ENCODE data around the gene PRKCE. TPM values are rescaled to one million over a fixed set of nuclear protein-coding genes. Genes with fewer than 3 reads are reported as not detected.
"Not testable (repeated sequence)": the region's sequence is repeated elsewhere in the genome, so short reads cannot be mapped to it uniquely, and the experiment has no call there.

The PRKCE gene
- total RNA-seq, 1 donor from 2014 or later: 62.8 TPM

DNA sequence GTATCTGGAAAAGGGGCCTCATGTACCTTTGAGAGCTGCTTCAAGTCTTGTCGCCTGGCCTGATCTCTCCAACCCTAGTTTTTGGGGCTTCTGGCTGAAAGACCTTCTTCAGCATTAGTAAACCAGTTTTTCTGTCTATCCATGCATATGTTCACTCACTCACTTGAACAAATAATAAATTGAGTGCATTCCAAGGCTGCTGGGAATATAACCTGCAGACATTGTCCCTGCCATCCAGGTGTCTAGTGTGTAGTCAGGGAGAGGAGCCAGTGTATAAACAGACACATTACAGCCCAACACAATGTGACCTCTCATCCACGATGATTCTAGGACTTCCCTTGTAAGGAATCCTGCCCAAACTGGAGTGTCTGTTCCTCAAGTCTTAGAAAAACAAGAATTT, 262.1 kb downstream of the PRKCE start:
- FAIRE-seq (no peak), DNase-seq (ENCODE audit: low spot score in 2 of 2) (no peak)

DNA sequence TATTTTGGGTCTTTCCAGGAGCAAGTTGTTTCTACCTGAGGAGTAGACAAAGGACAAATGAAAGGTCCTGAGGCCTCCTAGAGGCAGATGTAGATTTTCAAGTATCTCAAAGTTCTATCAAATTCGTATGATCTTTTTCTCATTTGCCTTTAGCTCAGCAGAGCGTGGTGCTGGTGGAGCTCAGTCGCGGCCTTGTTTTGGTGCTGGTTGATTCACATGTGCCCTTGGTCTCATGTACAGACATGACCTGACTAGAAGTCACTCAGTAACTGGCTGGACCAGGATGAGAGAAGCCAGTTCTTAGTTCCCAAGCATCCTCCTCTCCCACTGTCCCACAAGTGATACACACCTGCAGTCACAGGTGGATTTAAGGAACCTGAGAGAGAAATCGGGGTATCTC, 264.0 kb downstream of the PRKCE start:
- FAIRE-seq: no peak
- DNase-seq (ENCODE audit: low spot score in 2 of 2): no peak

DNA sequence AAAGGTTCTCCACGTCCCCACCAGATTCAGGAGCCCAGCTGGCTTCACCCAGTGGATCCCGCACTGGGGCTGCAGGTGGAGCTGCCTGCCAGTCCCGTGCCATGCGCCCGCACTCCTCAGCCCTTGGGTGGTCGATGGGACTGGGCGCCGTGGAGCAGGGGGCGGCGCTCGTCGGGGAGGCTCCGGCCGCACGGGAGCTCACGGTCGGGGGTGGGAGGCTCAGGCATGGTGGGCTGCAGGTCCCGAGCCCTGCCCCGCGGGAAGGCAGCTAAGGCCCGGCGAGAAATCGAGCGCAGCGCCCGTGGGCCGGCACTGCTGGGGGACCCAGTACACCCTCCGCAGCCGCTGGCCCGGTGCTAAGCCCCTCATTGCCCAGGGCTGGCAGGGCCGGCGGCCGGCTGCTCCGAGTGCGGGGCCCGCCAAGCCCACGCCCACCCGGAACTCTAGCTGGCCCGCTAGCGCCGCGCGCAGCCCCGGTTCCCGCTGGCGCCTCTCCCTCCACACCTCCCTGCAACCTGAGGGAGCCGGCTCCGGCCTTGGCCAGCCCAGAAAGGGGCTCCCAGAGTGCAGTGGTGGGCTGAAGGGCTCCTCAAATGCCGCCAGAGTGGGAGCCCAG, 266.2 kb downstream of the PRKCE start:
- not testable (repeated sequence) for FAIRE-seq; DNase-seq (ENCODE audit: low spot score in 2 of 2)

DNA sequence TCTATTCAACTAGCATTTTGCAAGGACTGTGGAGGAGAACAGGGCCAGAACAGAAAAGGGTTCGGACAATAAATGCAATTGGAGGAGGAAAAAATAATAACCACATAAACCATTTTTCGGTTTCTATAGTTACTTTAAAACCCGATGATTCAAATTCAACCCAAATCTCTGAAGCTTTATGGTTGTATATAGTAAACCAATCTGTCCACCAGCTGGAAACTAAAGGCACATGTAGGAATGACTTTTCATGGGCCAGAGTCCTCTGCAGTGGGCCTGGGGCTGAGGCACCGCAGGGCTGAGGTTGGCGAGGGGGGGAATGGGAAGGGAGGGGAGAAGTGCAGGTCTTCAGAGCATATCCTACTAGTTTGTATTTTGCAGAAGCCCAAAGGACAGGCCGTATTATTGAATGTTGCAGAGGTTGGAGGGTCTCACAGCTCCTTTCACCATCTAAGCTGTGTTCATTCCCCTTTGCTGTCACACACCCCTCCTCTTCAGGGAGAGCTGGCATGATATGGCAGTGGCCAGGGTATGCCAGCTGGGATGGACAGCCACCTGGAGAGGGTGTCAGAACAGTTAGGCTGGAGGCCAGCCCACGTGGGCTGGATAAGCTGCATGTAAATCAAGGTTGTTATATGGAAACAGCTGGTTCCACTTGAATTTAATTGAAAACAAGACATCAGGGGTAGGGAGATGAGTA, 267.1 kb downstream of the PRKCE start:
- DNase-seq (ENCODE audit: low spot score in 2 of 2) (no peak), FAIRE-seq (no peak)

DNA sequence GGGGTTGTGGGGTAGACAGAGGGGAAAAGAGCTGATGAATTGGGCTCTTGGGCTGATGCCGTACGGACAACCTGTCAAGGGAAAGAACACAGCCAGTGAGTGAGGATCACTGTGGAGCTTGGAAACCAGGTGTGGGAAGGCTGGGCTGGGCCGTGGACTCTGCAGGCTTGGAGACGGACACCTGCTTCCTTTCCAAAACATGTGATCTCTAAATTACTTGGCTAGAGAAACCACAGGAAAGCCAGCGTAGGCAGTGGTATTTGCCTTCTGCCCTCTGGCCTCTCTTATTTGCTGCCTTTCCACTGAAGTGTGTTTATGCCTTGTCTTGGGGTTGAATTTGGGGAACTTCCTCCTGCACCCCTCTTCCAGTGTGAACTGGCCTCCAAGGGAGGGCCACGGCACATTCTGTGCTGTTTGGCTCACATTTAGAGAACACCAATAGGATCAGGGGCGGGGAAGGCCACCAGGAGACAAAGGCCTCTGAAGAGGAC, 267.7 kb downstream of the PRKCE start:
- DNase-seq (ENCODE audit: low spot score in 2 of 2): no peak
- FAIRE-seq: no peak

DNA sequence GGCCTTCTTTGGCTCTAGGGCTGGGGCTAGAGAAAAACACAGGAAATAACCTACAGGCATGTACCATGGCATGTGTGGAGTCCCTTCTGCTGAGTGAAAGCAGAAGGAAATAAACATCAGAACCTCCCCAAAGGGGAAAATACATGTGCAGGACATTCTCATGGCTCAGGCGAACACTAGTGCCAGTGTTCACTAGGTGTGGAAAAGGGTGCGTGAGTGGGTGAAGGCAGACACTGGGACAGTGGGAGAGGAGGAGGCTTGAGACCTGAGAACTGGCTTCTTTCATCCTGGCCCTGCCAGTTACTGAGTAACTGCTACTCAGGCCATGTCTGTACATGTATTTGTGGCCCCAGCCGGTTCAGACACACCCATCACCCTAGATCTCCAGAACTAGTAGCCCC, 268.2 kb downstream of the PRKCE start:
- DNase-seq (ENCODE audit: low spot score in 2 of 2) (no peak), FAIRE-seq (no peak)

DNA sequence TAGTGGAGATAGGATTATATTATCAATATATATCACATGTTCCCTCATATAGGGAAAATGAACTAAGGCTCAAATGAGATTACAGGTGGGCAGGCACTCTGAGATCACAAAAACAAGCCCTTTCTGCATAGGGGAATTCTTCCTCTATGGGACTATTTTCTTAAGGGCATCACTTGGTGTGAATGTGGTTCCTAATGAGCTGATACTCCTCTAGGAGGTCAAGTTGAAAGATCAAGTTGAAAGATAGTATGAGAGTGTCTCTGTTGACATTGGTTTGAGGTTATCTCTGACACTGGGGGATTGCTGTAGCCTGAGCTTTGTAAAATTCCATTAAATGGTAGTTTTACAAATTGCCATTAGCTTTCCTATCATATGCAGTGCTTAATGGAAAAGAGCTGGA, 270.4 kb downstream of the PRKCE start:
- FAIRE-seq: no peak

DNA sequence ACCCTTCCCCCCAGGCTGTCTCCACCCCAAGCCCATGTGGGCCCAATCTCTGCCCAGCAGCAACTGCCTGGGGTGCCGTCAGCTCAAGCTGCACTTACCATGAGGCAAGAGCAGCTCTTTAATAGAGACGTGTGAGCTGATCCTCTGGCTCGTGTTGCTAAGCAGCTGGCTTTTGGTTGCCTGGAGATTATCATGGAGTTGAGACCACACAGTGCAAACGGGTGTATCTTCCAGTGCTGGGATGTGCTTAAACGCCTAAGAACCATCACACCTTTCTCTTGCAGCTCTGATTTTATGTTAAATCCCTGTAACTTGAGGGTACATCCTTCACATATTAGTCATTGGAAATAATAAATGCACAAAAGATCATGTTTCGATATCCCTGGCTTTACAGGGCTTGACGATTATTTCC, 271.1 kb downstream of the PRKCE start:
- no peak for DNase-seq (ENCODE audit: low spot score in 2 of 2)
- no peak for FAIRE-seq

More for the DNA sequence above, 270.4 kb downstream of the PRKCE start:
- no peak for DNase-seq (ENCODE audit: low spot score in 2 of 2)

DNA sequence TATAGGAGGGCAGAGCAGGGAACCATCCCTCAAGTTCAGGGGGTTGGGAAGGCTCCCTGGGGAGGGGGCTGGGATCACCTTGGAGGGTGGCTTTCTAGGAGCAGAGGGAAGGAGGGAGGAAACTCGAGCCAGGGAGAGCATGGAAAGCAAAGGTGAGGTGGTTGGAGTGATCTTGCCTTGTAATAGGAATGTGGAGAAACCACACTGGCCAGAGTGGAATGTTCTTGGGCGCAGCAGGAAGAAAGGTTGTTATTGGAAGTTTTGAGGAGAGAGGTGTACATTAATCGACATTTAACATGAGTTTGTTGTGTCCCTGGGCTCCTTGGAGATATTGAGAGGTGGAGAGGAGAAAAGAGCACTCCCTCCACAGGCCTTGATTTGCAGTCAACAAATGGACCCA, 272.2 kb downstream of the PRKCE start:
- DNase-seq (ENCODE audit: low spot score in 2 of 2) (no peak), FAIRE-seq (no peak)

DNA sequence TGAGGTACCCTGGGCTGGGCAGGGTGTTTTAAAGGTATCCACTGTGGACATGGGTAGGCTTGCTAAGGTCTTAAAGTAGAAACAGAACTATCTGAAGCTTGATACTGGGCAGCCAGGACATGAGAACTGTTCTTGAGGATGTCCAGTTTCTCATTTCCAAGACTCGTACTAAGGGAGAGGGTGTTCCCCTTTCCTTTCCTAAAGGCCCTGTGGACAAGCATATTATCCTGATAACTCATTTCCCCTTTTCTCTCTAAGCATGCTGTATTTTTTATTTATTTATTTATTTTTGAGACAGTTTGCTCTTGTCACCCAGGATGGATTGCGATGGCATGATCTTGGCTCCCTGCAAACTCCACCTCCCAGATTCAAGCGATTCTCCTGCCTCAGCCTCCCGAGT, 273.6 kb downstream of the PRKCE start:
- FAIRE-seq (no peak), DNase-seq (ENCODE audit: low spot score in 2 of 2) (no peak)

DNA sequence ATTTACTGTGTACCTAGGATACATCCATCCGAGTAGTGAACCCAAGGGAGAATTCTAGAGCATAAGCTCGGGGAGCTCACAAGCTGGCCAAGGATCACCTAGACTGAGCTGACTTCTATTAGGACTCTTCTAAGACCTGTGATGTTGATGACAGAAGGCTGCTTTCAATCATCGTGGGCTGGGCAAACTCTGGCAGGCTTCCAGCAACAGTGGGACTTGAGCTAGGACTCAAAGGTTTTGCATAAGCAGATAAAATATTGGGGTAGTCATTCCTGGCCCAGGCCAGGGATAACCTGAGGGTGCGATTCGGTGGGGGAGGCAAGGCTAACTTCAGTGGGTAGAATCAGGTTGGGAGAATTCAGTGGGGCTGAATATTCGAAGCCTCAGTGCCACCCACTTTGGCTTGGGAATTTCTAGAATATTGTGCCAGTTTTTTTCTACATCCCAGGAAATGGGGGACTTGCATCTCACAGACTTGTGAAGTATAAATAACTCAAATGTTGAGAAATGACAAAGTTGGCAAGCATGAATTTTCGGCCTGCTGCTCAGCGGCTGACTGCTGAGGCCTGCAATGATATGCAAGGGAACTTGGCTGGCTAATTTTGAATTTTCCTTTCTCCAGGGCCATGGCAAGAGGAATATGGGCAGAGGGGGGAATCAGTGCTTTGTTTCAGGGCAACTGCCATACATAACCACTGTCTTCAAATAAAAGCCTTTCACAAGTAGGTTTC, 274.3 kb downstream of the PRKCE start:
- no peak for FAIRE-seq
- DNase-seq (ENCODE audit: low spot score in 2 of 2): no peak

DNA sequence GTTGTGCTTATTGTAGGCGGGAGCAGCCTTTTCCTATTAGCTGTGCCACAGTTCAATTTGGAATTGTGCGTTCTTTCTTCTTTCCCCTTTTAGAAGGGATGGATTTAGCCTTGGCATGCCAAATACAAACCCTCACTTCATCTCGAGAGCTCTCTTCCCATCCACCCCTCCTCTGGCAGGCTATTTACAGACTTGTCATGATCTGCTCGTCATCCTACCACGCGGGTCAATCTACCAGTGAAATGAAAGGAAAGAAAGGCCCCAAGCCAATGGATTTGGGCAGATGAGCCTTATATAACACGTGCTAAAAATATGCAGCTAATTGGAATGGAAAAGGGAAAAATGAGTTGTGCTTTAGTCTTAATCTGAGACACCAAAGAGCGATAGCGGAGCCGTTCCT, 277.5 kb downstream of the PRKCE start:
- FAIRE-seq (no peak), DNase-seq (ENCODE audit: low spot score in 2 of 2) (peak in 1 of 2 donors; percentile 35)

DNA sequence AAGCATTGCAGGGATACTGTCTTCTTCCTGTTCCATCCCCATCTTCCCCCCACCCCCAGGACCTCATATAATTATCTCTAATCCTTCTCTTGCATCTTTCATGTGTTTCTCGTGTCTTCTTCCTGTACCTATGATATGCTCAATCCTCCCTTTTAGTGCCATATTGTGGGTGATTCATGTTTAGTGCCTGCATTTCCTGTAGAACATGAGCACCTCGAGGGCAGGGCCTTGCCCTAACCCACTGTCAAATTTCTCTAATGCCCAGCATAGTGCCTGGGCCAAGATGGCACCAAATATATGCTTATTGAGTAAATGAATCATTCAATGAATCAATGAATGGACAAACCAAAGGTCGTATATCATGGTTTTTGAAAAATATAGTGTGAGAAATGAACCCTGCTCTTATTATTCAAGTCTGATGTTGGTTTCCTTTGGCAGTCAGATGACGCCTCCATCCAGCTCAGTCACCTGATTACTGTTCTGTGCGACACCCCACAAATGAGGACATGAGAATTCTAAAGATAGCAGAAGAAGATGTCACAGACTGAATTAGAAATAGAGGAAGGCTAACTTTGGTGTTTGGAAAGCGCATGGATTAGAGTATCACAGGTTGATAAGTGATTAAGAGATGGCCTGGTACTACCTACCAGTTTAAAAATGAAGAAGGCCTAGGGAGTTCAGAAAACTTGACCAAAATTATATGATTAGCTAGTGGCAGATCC, 278.4 kb downstream of the PRKCE start:
- FAIRE-seq: no peak
- DNase-seq (ENCODE audit: low spot score in 2 of 2): no peak

DNA sequence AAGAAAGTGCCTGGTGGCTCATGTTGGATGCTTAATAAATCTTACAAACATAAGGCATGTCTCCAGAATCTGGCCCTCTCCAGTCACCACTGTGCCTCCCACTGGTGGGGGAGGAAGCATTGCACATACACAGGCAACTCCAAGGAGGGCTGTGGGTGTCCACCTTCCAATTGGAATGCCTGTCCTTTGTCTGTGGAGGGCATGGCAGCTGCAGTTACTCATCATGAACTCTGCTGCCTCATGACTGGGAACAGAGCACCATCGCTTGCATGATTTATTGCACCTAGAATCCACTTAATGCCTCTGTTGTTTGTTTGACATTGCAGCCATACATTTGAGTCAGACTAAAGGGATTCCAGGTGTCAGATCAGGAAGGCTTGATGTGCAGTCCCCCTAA, 278.9 kb downstream of the PRKCE start:
- FAIRE-seq: no peak
- DNase-seq (ENCODE audit: low spot score in 2 of 2): no peak

DNA sequence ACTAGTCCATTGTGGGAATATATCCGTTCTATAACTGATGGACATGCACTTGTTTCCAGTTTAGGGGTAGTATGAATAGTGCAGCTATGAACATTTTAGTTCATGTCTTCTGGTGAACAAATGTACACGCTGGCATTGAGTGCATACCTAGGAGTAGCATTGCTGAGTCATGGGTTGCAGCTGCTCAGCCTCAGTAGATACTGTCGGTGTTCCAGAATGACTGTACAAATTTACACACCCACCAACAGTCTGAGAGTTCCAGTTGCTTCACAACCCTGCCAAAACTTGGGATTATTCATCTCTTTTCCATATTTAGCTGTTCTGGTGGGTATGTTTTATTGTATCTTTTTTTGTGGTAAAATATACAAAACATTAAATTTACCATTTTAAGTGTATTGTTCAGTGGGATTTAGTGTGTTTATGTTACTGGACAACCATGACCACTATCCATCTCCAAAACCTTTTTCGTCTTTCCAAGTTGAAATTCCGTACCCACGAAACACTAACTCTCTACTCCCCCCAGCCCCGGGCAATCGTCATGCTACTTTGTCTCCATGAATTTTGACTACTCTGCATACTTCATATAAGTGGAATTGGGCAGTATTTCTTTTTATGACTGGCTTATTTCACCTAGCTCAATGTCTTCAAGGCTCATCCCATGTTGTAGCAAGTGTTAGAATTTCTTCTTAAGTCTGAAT, 281.0 kb downstream of the PRKCE start:
- FAIRE-seq (no peak), DNase-seq (ENCODE audit: low spot score in 2 of 2) (no peak)

DNA sequence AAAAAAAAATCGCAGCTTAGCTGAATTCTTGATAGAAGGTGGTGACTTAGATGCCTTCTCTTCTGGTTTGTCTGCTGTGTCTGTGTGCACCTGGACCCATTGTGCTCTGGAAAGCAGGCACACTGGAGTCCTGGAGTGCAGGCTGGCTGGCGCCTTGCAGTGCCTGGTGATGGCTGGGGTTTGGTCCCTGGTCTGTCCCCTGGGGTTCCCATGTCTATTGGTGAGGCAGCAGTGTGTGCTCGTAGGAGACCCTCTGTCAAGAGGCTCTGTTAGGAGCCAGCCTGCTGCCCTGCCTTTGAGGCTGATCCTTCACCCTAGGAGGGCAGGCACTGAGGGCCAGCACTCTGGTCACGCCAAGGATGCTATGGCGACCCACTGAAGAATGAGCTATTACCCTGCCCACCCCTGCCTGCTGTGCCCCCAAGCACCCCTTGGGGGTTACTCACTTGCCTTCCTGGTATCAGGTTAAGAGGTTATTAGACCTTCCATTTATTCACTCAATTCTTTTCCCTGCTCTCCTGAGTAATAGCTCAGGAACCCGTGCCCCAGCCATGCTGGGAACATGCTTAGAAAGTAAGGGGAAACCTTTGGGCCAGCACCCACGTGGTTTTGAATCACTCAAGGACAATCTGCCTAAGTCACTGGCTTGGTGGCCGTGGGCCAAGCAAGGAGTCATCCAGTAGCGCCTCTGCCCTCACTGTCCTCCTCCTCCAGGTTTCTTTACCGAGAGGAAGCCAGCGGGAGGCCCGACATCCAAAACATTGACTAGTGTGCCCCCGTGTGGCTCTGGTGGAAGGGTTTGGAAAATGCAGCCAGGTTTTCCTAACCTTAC, 284.5 kb downstream of the PRKCE start:
- DNase-seq (ENCODE audit: low spot score in 2 of 2): peak in 1 of 2 donors; percentile 82
- no peak for FAIRE-seq

DNA sequence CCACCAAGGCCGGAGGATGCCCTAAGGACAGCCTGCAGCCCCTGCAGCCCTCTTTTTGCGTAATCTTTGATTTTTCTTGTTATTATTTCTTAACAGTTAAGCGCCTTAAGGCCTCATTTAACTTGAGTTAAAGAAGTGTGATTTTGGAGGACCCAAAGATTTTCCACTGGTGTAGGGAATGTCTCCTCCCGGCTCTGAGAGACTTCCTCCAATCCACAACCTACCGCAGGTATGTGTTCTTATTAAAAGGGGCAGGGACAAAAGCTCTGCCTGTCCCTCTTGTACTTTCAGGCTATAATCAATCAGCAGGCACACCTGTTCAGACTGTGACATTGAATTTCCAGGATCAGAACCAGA, 285.1 kb downstream of the PRKCE start:
- FAIRE-seq (no peak), DNase-seq (ENCODE audit: low spot score in 2 of 2) (no peak)

DNA sequence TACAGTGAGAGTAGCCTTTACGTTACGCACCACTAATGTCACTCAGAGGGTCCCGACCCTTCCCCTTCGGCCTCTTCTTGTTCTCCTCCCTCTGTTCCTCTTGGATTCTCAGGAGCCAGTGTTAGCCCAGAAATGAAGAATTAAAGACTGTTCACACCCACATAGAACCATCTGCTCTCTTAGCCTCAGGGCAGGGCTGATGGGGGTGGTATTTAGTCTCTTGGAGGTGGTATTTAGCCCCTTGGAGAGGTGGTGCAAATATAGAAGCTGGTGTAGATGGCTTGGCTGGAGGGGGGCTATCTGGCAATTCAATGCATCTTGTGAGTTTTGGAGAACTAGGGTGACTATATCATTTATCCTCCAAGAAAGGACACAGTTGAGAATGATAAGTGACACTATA, 286.5 kb downstream of the PRKCE start:
- FAIRE-seq: no peak
- no peak for DNase-seq (ENCODE audit: low spot score in 2 of 2)

DNA sequence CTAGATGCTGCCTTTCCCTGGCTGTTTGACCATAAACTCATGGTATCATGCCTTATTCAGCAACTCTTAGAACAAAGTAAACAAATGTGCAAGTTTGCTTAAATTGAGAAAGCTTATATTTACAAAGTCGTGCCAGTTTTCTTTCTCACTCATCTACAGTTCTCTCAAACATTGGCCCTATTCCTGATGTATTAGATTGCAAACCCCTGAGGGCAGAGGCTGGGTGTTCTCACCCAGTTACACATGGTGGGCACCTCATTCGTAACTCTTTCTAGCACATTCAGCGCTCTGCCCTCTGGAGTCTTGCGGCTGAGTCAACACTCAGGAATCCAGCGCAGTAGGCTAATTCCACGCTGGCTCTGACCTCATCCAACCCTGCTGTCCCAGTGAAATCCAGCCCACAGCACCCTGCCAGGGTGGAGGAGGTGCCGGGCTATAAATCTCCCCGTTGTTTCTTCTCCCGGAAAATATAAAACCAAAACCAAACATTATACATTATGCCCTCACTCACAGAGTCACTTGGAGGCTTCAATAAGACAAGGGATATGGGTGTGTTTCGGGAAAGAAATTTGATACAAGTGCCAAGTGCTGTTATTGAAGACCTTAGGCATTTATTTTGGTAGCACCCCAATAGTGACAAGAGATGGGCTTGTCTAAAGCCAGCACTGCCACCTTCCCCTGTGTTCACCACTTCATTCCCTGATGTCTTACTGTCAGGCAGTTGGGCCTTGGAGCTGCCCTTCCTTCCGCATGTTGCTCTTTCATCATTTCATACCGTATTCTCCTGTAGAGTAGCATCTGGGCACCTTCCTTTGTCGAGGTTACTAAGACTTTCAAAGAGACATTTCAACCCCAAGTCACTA, 287.4 kb downstream of the PRKCE start:
- no peak for FAIRE-seq
- no peak for DNase-seq (ENCODE audit: low spot score in 2 of 2)

Measured in frontal cortex (tissue), 4 donors.